Ectodermal cell (in vitro differentiated cells): Measurements from ENCODE around the gene PPP2R5C.
"Not testable (repeated sequence)": the region's sequence is repeated elsewhere in the genome, so short reads cannot be mapped to it uniquely, and the experiment has no call there.

Experiments used
- H3K27ac ChIP-seq: 2 replicates; pipeline ENCODE4 v1.7.0; 2013; ENCODE audit warnings: mild to moderate bottlenecking, low read depth, low read length; ENCODE audit not compliant: insufficient read depth, poor library complexity, severe bottlenecking
- H3K27me3 ChIP-seq: 2 replicates; pipeline ENCODE4 v1.7.0; 2013; ENCODE audit warnings: mild to moderate bottlenecking, low read length; ENCODE audit not compliant: insufficient read depth, control insufficient read depth, poor library complexity, severe bottlenecking
- H3K36me3 ChIP-seq: one replicate; pipeline ENCODE4 v1.7.0; 2013; ENCODE audit warnings: low read length; ENCODE audit not compliant: control insufficient read depth, insufficient read depth
- H3K4me1 ChIP-seq: one replicate; pipeline ENCODE4 v1.7.0; 2013; ENCODE audit warnings: low read length; ENCODE audit not compliant: control insufficient read depth, insufficient read depth
- H3K4me3 ChIP-seq: 2 replicates; pipeline ENCODE4 v1.7.0; 2013; ENCODE audit warnings: low read depth, low read length, control low read depth; ENCODE audit not compliant: insufficient read depth
- H3K9me3 ChIP-seq: 2 replicates; pipeline ENCODE4 v1.7.0; 2013; ENCODE audit warnings: mild to moderate bottlenecking, low read length, moderate library complexity; ENCODE audit not compliant: control insufficient read depth
- WGBS, 2 experiments: methylation state at CpG; one replicate each; pipeline ENCODE4 v1.1.7; 2013; ENCODE audit warnings: missing lambda C conversion rate in 2 of 2; 5-methylcytosine and 5-hydroxymethylcytosine counted together

Gene PPP2R5C

GRCh38 chr14:101797856-101798255 is 36.3 kb downstream of the PPP2R5C start:
- Histone ChIP-seq H3K27ac (no peak overlapping the region), H3K27me3 (no peaks in the 10 kb centered on the region), H3K9me3 (no peaks in the 10 kb centered on the region), H3K4me1 (no peaks in the 10 kb centered on the region), H3K4me3 (no peak overlapping the region), H3K36me3 (no peaks in the 10 kb centered on the region)
- WGBS, 2 experiments: 96 to 97% methylated on average over 4 to 5 of the region's 5 CpGs

- peaks cover 10% of the 10 kb centered on the region for H3K4me1 ChIP-seq
- H3K36me3 ChIP-seq, H3K4me3 ChIP-seq, H3K27me3 ChIP-seq, H3K27ac ChIP-seq, H3K9me3 ChIP-seq: not testable (repeated sequence)
- whole genome bisulfite sequencing, 2 experiments: 93 to 100% methylated on average over 1 of the region's 1 CpG
These were observed 42.9 kb downstream of the PPP2R5C start for GRCh38 chr14:101804373-101804772.

GRCh38 chr14:101806252-101806651 is 44.7 kb downstream of the PPP2R5C start:
- H3K9me3 ChIP-seq, H3K36me3 ChIP-seq, H3K27ac ChIP-seq, H3K4me3 ChIP-seq, H3K27me3 ChIP-seq: not testable (repeated sequence)
- WGBS, 2 experiments: 91 to 100% methylated on average over 1 of the region's 1 CpG
- peaks cover 15% of the 10 kb centered on the region for H3K4me1 ChIP-seq

GRCh38 chr14:101808020-101808641 is 46.6 kb downstream of the PPP2R5C start:
- Histone ChIP-seq H3K27me3 (no peaks in the 10 kb centered on the region), H3K27ac (peak overlapping the region; percentile 47), H3K4me3 (no peak overlapping the region), H3K9me3 (no peaks in the 10 kb centered on the region), H3K4me1 (peaks cover 18% of the 10 kb centered on the region), H3K36me3 (no peaks in the 10 kb centered on the region)
- WGBS, 2 experiments: 49% methylated on average over 11 of the region's 11 CpGs

GRCh38 chr14:101808894-101809670 is 47.6 kb downstream of the PPP2R5C start:
- Histone ChIP-seq H3K27ac (peak overlapping the region; percentile 99), H3K36me3 (no peaks in the 10 kb centered on the region), H3K9me3 (no peaks in the 10 kb centered on the region), H3K4me1 (peaks cover 18% of the 10 kb centered on the region), H3K27me3 (no peaks in the 10 kb centered on the region), H3K4me3 (peak overlapping the region; percentile 74)
- 65 to 80% methylated on average over 5 to 6 of the region's 6 CpGs for WGBS, 2 experiments

- Histone ChIP-seq H3K4me3 (peak overlapping the region; percentile 74), H3K36me3 (no peaks in the 10 kb centered on the region), H3K4me1 (peaks cover 18% of the 10 kb centered on the region), H3K27me3 (no peaks in the 10 kb centered on the region), H3K27ac (peak overlapping the region; percentile 99), H3K9me3 (no peaks in the 10 kb centered on the region)
- WGBS, 2 experiments: 0 to 1% methylated on average over 23 of the region's 23 CpGs
These were observed 48.4 kb downstream of the PPP2R5C start for GRCh38 chr14:101809671-101810514.

- no peak overlapping the region for H3K27ac ChIP-seq
- WGBS, 2 experiments: 90 to 91% methylated on average over 5 of the region's 5 CpGs
- no peaks in the 10 kb centered on the region for H3K36me3 ChIP-seq
- H3K27me3 ChIP-seq: no peaks in the 10 kb centered on the region
- no peaks in the 10 kb centered on the region for H3K9me3 ChIP-seq
- peaks cover 18% of the 10 kb centered on the region for H3K4me1 ChIP-seq
- peak overlapping the region; percentile 74 for H3K4me3 ChIP-seq
These were observed 49.5 kb downstream of the PPP2R5C start for GRCh38 chr14:101810897-101811621.

GRCh38 chr14:101812071-101812470 is 50.6 kb downstream of the PPP2R5C start:
- no peaks in the 10 kb centered on the region for H3K27me3 ChIP-seq
- no peaks in the 10 kb centered on the region for H3K9me3 ChIP-seq
- peaks cover 18% of the 10 kb centered on the region for H3K4me1 ChIP-seq
- no peak overlapping the region for H3K27ac ChIP-seq
- no peak overlapping the region for H3K4me3 ChIP-seq
- H3K36me3 ChIP-seq: no peaks in the 10 kb centered on the region
- WGBS, 2 experiments: 85 to 86% methylated on average over 11 of the region's 11 CpGs

GRCh38 chr14:101813171-101813759 is 51.8 kb downstream of the PPP2R5C start:
- Histone ChIP-seq H3K27ac (no peak overlapping the region), H3K27me3 (no peaks in the 10 kb centered on the region), H3K4me1 (peaks cover 12% of the 10 kb centered on the region), H3K4me3 (no peak overlapping the region), H3K36me3 (no peaks in the 10 kb centered on the region), H3K9me3 (no peaks in the 10 kb centered on the region)
- 95% methylated on average over 7 of the region's 7 CpGs for WGBS, 2 experiments
